ENCODE results near the gene TOR2A. TPM values are rescaled to one million over a fixed set of nuclear protein-coding genes. Genes with fewer than 3 reads are reported as not detected.

Gene TOR2A
- total RNA-seq, 1 experiment from 2014 or later, result 14.4 TPM

GRCh38 chr9:127698386-127698785, 36.7 kb downstream of the TOR2A start:
- DNase-seq (ENCODE audit: low spot score), result no peak
- Mint-ChIP-seq H3K4me3 (peak overlapping the region; percentile 74), H3K4me1 (0 out of 2 replicates have a peak, but pooled peaks cover 3% of the 10 kb centered on the region), H3K36me3 (no peaks in the 10 kb centered on the region), H3K9me3 (no peaks in the 10 kb centered on the region), H3K27ac (no peak overlapping the region), H3K27me3 (ENCODE audit: low read depth) (peaks cover 4% of the 10 kb centered on the region)
- ChIA-PET POLR2A (no interaction called here), CTCF (interaction anchor here (3.4 kb wide), 1 partner anchor 37 kb away, joined by 11 read pairs; the partner anchor contains the start of gene TOR2A)
- no peak for ATAC-seq
- TF ChIP-seq IRF2 (CRISPR knock-in tag; IDR thresholded peaks at IDR 0.05; ENCODE audit: borderline replicate concordance, low read depth), result no peak
- peak; percentile 89 for TF ChIP-seq ZNF121 (CRISPR knock-in tag; IDR thresholded peaks at IDR 0.05)

GRCh38 chr9:127697575-127697974, 37.5 kb downstream of the TOR2A start:
- no peak for DNase-seq (ENCODE audit: low spot score)
- TF ChIP-seq AFF4 (CRISPR knock-in tag; IDR thresholded peaks at IDR 0.05; ENCODE audit: borderline replicate concordance) (no peak), ZSCAN18 (CRISPR knock-in tag; IDR thresholded peaks at IDR 0.05) (no peak), KAT7 (CRISPR knock-in tag; IDR thresholded peaks at IDR 0.05; ENCODE audit: borderline replicate concordance) (no peak)
- TF ChIP-seq, protein P1, sequence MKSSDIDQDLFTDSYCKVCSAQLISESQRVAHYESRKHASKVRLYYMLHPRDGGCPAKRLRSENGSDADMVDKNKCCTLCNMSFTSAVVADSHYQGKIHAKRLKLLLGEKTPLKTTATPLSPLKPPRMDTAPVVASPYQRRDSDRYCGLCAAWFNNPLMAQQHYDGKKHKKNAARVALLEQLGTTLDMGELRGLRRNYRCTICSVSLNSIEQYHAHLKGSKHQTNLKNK (CRISPR knock-in tag; IDR thresholded peaks at IDR 0.05), result no peak
- CTCF ChIA-PET, result no interaction called here
- H3K27ac Mint-ChIP-seq, result no peak overlapping the region
- H3K4me1 Mint-ChIP-seq, result 0 out of 2 replicates have a peak, but pooled peaks cover 3% of the 10 kb centered on the region
- peaks cover 4% of the 10 kb centered on the region for H3K27me3 Mint-ChIP-seq (ENCODE audit: low read depth)
- H3K36me3 Mint-ChIP-seq, result no peaks in the 10 kb centered on the region
- H3K9me3 Mint-ChIP-seq, result no peaks in the 10 kb centered on the region
- ATAC-seq, result no peak
- H3K4me3 Mint-ChIP-seq, result no peak overlapping the region
- POLR2A ChIA-PET, result no interaction called here

DNA sequence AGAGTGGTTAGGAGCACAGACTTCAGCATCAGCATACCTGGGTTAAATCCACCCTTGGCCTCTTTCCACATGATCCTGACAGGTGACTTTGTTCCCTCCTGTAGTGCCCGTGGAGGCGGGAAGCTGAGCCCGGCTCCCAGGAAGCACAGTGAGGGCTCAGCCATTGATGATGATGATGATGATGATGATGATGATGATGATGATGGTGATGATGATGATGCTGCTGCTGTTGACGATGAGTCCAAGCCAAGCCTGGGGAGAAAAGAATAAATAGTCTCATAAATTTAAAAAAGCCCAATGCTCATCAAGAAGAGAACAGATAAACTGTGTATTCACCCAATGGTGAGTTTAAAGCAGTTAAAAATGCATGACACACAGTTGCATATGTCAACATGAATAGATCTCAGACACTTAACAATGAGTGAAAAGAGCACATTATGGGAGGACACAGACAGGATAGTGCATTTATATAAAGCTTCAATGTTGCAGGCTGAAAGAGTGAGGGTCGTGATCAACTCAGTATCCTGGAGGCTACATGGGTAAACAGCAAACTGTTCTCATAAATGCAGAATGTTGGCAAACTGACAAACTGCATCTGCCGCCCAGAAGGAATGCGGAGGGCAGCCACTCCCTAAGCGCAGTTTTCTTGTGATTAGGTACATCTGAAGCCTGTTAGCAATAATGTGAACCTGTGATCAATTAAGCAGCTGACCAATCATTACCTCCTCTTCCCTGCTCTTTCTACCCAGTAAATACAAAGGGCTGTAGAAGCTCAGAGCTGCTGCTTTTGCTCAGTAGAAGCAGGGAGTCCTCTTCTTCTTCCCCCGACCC, 40.0 kb downstream of the TOR2A start:
- no peak for ATAC-seq

More for the DNA sequence above, 40.0 kb downstream of the TOR2A start:
- H3K4me1 Mint-ChIP-seq, result 0 out of 2 replicates have a peak, but pooled peaks cover 3% of the 10 kb centered on the region
- POLR2A ChIA-PET, result no interaction called here
- H3K27ac Mint-ChIP-seq, result no peak overlapping the region
- peaks cover 4% of the 10 kb centered on the region for H3K27me3 Mint-ChIP-seq (ENCODE audit: low read depth)
- no peak for DNase-seq (ENCODE audit: low spot score)
- peaks cover 9% of the 10 kb centered on the region for H3K36me3 Mint-ChIP-seq
- H3K4me3 Mint-ChIP-seq, result no peak overlapping the region
- CTCF ChIA-PET, result interaction anchor here (0.6 to 1.2 kb wide), 2 partner anchors 40 to 157 kb away, joined by 3 to 4 read pairs; partner anchors contain the start of gene TOR2A
- TF ChIP-seq MYBL2 (CRISPR knock-in tag; IDR thresholded peaks at IDR 0.05), result no peak
- TF ChIP-seq NR1H2 (CRISPR knock-in tag; IDR thresholded peaks at IDR 0.05), result no peak
- no peak for TF ChIP-seq ZNF121 (CRISPR knock-in tag; IDR thresholded peaks at IDR 0.05)
- TF ChIP-seq ZNF671 (CRISPR knock-in tag; IDR thresholded peaks at IDR 0.05), result no peak
- TF ChIP-seq, protein P1 (CRISPR knock-in tag; IDR thresholded peaks at IDR 0.05), result no peak
- TF ChIP-seq PRRX2 (CRISPR knock-in tag; IDR thresholded peaks at IDR 0.05), result no peak
- no peak for TF ChIP-seq ZNF219 (CRISPR knock-in tag; IDR thresholded peaks at IDR 0.05; ENCODE audit: borderline replicate concordance)
- TF ChIP-seq, protein P2, sequence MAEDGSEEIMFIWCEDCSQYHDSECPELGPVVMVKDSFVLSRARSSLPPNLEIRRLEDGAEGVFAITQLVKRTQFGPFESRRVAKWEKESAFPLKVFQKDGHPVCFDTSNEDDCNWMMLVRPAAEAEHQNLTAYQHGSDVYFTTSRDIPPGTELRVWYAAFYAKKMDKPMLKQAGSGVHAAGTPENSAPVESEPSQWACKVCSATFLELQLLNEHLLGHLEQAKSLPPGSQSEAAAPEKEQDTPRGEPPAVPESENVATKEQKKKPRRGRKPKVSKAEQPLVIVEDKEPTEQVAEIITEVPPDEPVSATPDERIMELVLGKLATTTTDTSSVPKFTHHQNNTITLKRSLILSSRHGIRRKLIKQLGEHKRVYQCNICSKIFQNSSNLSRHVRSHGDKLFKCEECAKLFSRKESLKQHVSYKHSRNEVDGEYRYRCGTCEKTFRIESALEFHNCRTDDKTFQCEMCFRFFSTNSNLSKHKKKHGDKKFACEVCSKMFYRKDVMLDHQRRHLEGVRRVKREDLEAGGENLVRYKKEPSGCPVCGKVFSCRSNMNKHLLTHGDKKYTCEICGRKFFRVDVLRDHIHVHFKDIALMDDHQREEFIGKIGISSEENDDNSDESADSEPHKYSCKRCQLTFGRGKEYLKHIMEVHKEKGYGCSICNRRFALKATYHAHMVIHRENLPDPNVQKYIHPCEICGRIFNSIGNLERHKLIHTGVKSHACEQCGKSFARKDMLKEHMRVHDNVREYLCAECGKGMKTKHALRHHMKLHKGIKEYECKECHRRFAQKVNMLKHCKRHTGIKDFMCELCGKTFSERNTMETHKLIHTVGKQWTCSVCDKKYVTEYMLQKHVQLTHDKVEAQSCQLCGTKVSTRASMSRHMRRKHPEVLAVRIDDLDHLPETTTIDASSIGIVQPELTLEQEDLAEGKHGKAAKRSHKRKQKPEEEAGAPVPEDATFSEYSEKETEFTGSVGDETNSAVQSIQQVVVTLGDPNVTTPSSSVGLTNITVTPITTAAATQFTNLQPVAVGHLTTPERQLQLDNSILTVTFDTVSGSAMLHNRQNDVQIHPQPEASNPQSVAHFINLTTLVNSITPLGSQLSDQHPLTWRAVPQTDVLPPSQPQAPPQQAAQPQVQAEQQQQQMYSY (CRISPR knock-in tag; IDR thresholded peaks at IDR 0.05), result no peak
- TF ChIP-seq ERG (CRISPR knock-in tag; IDR thresholded peaks at IDR 0.05), result no peak
- no peak for TF ChIP-seq NR2C2 (CRISPR knock-in tag; IDR thresholded peaks at IDR 0.05)
- TF ChIP-seq ATF1 (CRISPR knock-in tag; IDR thresholded peaks at IDR 0.05), result no peak
- H3K9me3 Mint-ChIP-seq, result peaks cover under 1% of the 10 kb centered on the region; the same call in 1 of the 2 replicates
